BJ (cell line): ENCODE data around the gene FAM240B. TPM values are rescaled to one million over a fixed set of nuclear protein-coding genes. Genes with fewer than 3 reads are reported as not detected.
A peak's percentile ranks its signal among the peaks of the same experiment; 100 is the strongest.

Experiments used
- CTCF ChIA-PET: fragments of 350-600 bp; formaldehyde crosslinking; extraction: SDS; loops from one replicate; lab custom pipeline; 2021; ENCODE audit warnings: antibody characterized with exemption, inconsistent platforms; lab: Yijun Ruan, JAX
- POLR2A ChIA-PET: fragments of 300-600 bp; sonication (Branson Sonifier 250); formaldehyde crosslinking; extraction: SDS; loops from one replicate; lab custom pipeline; 2021; ENCODE audit warnings: antibody characterized with exemption; lab: Charles Lee
- DNase-seq: peaks from one replicate; pipeline ENCODE4 v3.0.0-alpha.2; 2011; ENCODE audit warnings: low read depth
- H3K27me3 ChIP-seq: 2 replicates; pipeline ENCODE4 v1.6.0; 2011; ENCODE audit warnings: low read length; ENCODE audit not compliant: control insufficient read depth, insufficient read depth
- H3K36me3 ChIP-seq: 2 replicates; pipeline ENCODE4 v1.5.1; 2011; ENCODE audit warnings: low read length; ENCODE audit not compliant: control insufficient read depth, insufficient read depth
- H3K4me3 ChIP-seq: 2 replicates; pipeline ENCODE4 v1.5.1; 2011; ENCODE audit warnings: low read depth, mild to moderate bottlenecking, control low read depth, low read length
- CTCF ChIP-seq: IDR thresholded peaks from 2 replicates; pipeline ENCODE4 v1.5.1; 2011; ENCODE audit warnings: low read depth, mild to moderate bottlenecking, control low read depth, inconsistent platforms, low read length, moderate library complexity; ENCODE audit not compliant: insufficient read depth
- polyA plus RNA-seq: library from polyadenylated mRNA; depleted of rRNA; stranded (reverse); fragments of >200 nt; gene quantifications from 2 replicates; pipeline ENCODE4 v1.2.3, GENCODE V29; 2011

Gene FAM240B
- polyA plus RNA-seq, 1 experiment, result not detected

DNA sequence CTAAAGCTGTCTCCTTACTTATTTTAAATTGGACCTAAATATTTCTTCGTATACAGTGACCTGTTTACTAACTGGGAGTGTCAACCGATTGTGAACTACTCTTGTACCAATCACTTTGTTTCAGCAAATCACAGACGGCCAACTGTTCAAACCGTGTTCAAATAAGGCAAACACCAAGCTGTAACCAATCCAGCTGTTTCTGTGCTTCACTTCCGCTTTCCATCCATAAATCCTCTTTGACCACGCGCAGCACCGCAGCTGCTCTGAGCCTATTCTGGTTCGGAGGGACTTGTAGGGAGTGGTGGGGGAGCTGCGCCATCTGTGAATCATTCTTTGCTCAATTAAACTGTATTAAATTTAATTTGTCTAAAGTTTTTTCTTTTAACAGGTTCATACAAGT lies 4.8 kb upstream of the FAM240B start:
- Histone ChIP-seq H3K36me3 (no peaks in the 10 kb centered on the region), H3K4me3 (no peak overlapping the region), H3K27me3 (no peaks in the 10 kb centered on the region)
- ChIA-PET POLR2A (no interaction called here), CTCF (no interaction called here)
- no peak for DNase-seq
- TF ChIP-seq CTCF, result no peak

DNA sequence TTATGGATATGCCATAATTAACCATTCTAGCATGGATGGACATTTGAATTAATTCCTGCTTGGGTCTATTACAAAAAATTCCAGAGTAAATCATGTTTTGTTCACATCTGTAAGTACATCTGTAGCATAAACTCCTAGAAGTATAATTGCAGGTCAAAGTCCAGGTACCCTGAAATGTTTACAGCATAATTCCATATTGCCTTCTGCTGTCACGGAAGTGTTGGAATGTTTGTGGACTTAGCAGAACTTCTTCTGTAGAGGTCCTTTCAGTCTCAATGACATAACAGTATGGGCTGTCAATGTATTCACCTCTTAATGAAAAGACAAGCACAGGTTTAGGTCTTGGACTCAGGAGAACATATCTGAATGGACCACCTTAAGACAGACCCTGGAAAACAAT lies 1.8 kb downstream of the FAM240B start:
- no peak for DNase-seq
- CTCF ChIA-PET, result no interaction called here

GRCh38 chr9:38715684-38716083 lies 4.2 kb downstream of the FAM240B start:
- H3K27me3 ChIP-seq, result no peaks in the 10 kb centered on the region
- POLR2A ChIA-PET, result no interaction called here
- TF ChIP-seq CTCF, result no peak
- DNase-seq, result no peak
- H3K36me3 ChIP-seq, result no peaks in the 10 kb centered on the region
- CTCF ChIA-PET, result interaction anchor here (0.8 to 2.1 kb wide), 3 partner anchors 10 to 44 kb away, joined by 3 to 9 read pairs (median 5); no protein-coding TSS in a partner anchor
- H3K4me3 ChIP-seq, result no peak overlapping the region

More for the DNA sequence above, 1.8 kb downstream of the FAM240B start:
- no peak overlapping the region for H3K4me3 ChIP-seq
- no peaks in the 10 kb centered on the region for H3K27me3 ChIP-seq
- POLR2A ChIA-PET, result no interaction called here
- no peak for TF ChIP-seq CTCF
- H3K36me3 ChIP-seq, result no peaks in the 10 kb centered on the region

DNA sequence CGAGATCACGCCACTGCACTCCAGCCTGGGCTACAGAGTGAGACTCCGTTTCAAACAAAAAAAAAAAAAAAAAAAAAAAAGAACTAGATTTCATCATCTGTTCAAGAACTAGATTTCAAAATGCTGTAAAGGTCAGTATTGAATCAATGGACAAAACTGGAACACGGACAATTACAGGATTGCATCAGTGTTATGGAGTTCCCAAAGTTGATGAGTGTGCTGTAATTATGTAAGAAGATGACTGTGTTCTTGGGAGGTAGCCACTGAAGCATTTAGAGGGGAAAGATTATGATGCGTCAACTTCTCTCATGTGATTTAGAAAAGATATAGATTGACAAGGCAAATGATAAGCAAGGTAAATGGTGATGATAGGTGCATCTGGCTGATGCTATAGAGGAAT lies 6.5 kb downstream of the FAM240B start:
- no peak overlapping the region for H3K4me3 ChIP-seq
- ChIA-PET POLR2A (no interaction called here), CTCF (no interaction called here)
- H3K27me3 ChIP-seq, result no peaks in the 10 kb centered on the region
- DNase-seq, result peak; percentile 78
- no peaks in the 10 kb centered on the region for H3K36me3 ChIP-seq
- no peak for TF ChIP-seq CTCF

- ChIA-PET CTCF (interaction anchor here (1.3 kb wide), 1 partner anchor 66 kb away, joined by 3 read pairs; no protein-coding TSS in a partner anchor), POLR2A (no interaction called here)
- H3K36me3 ChIP-seq, result no peaks in the 10 kb centered on the region
- TF ChIP-seq CTCF, result no peak
- no peak for DNase-seq
- peaks cover 3% of the 10 kb centered on the region for H3K27me3 ChIP-seq
- H3K4me3 ChIP-seq, result no peak overlapping the region
Measured at GRCh38 chr9:38708759-38709158, 11.2 kb downstream of the FAM240B start.
